ENCODE results near the gene SCLY. TPM values are rescaled to one million over a fixed set of nuclear protein-coding genes. Genes with fewer than 3 reads are reported as not detected.

Gene SCLY
- polyA plus RNA-seq, 1 of the 3 experiments (the other 2 are of a cell fraction): 20.9 TPM

GRCh38 chr2:238125127-238125885 is 64.5 kb downstream of the SCLY start (continued):
- no peak for TF ChIP-seq EP300 (IDR thresholded peaks at IDR 0.05; ENCODE audit: borderline replicate concordance in 1 of 2, low read depth in 1 of 2, low read length in 1 of 2)
- TF ChIP-seq, protein P1, sequence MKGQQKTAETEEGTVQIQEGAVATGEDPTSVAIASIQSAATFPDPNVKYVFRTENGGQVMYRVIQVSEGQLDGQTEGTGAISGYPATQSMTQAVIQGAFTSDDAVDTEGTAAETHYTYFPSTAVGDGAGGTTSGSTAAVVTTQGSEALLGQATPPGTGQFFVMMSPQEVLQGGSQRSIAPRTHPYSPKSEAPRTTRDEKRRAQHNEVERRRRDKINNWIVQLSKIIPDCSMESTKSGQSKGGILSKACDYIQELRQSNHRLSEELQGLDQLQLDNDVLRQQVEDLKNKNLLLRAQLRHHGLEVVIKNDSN (IDR thresholded peaks at IDR 0.05; ENCODE audit: borderline replicate concordance, low read depth): no peak

DNA sequence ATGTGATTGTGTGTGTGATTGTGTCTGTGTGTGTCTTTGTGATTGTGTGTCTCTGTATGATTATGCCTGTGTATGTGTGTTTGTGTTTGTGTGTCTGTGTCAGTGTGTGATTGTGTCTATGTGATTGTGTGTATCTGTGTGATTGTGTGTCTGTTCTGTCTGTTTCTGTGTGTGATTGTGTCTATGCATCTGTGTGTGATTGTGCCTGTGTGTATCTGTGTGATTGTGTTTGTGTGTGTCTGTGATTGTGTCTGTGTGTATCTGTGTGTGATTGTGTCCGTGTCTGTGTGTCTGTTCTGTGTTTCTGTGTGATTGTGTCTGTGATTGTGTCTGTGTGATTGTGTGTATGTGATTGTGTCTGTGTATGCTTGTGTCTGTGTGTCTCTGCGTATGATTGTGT is 65.5 kb downstream of the SCLY start:
- ChIA-PET CTCF (interaction anchor here (1.3 kb wide), 1 partner anchor 268 kb away, joined by 3 read pairs; no protein-coding TSS in a partner anchor), POLR2A (no interaction called here)
- no peak for TF ChIP-seq EZH2phosphoT487 (IDR thresholded peaks at IDR 0.05; ENCODE audit: borderline replicate concordance, low read depth)
- no peak for TF ChIP-seq ZBTB33 (IDR thresholded peaks at IDR 0.05; ENCODE audit: borderline replicate concordance, low read depth)
- no peak for TF ChIP-seq FOSL2 (IDR thresholded peaks at IDR 0.05; ENCODE audit: borderline replicate concordance, low read depth)
- no peak for TF ChIP-seq TAF1 (IDR thresholded peaks at IDR 0.05; ENCODE audit: borderline replicate concordance, low read depth, low read length)
- TF ChIP-seq GATA2 (CRISPR knock-in tag; IDR thresholded peaks at IDR 0.05): no peak
- TF ChIP-seq, protein P2, sequence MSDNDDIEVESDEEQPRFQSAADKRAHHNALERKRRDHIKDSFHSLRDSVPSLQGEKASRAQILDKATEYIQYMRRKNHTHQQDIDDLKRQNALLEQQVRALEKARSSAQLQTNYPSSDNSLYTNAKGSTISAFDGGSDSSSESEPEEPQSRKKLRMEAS (IDR thresholded peaks at IDR 0.05; ENCODE audit: low read depth): no peak
- no peak for TF ChIP-seq NRF1 (IDR thresholded peaks at IDR 0.05; ENCODE audit: low read depth, low read length)
- TF ChIP-seq RFX5 (IDR thresholded peaks at IDR 0.05; ENCODE audit: low read length): no peak
- TF ChIP-seq SIN3A (IDR thresholded peaks at IDR 0.05; ENCODE audit: borderline replicate concordance, low read depth, low read length): no peak
- TF ChIP-seq JUND (IDR thresholded peaks at IDR 0.05): no peak
- no peak for TF ChIP-seq MEF2A (IDR thresholded peaks at IDR 0.05; ENCODE audit: borderline replicate concordance, low read depth)
- no peak for TF ChIP-seq PBX3 (IDR thresholded peaks at IDR 0.05)
- TF ChIP-seq RCOR1 (IDR thresholded peaks at IDR 0.05; ENCODE audit: low read length): no peak
- no peak for TF ChIP-seq USF2 (IDR thresholded peaks at IDR 0.05; ENCODE audit: borderline replicate concordance, low read depth, low read length)
- no peak for TF ChIP-seq GABPA (IDR thresholded peaks at IDR 0.05; ENCODE audit: low read depth)
- TF ChIP-seq TEAD4 (IDR thresholded peaks at IDR 0.05; ENCODE audit: borderline replicate concordance, insufficient read depth): no peak
- Histone ChIP-seq H3K36me3 (replicated peaks in 1 of 2; ENCODE audit: control insufficient read depth in 1 of 2, insufficient read depth in 2 of 2, low read length in 1 of 2) (no peaks in the 10 kb centered on the region), H2AFZ (ENCODE audit: low read depth) (no peak overlapping the region), H3K27me3 (ENCODE audit: insufficient read depth) (no peaks in the 10 kb centered on the region), H3K4me2 (no peak overlapping the region), H3K4me3 (ENCODE audit: low read depth in 2 of 2, low read length in 1 of 2) (no peak overlapping the region), H3K9ac (no peak overlapping the region), H3K9me3 (no peaks in the 10 kb centered on the region), H4K20me1 (ENCODE audit: insufficient read depth) (no peaks in the 10 kb centered on the region), H3F3A (replicated peaks; ENCODE audit: insufficient read depth) (no peaks in the 10 kb centered on the region), H3K9me2 (no peaks in the 10 kb centered on the region), H3K27ac (ENCODE audit: low read depth in 2 of 2, low read length in 1 of 2) (no peak overlapping the region), H3K4me1 (ENCODE audit: control insufficient read depth in 1 of 2, insufficient read depth in 2 of 2, low read depth in 1 of 2, low read length in 1 of 2) (no peaks in the 10 kb centered on the region), H3K79me2 (ENCODE audit: insufficient read depth) (no peaks in the 10 kb centered on the region)
- 88% methylated on average over 2 of the region's 2 CpGs for WGBS (ENCODE audit: low lambda C conversion rate)
- DNase-seq: no peak

Data from SK-N-SH (cell line).